WI38 (cell line): ENCODE data around the gene C3orf20.

Source experiments
- H3K4me3 ChIP-seq: 2 replicates; pipeline ENCODE4 v1.5.1; 2011; ENCODE audit warnings: low read depth, mild to moderate bottlenecking, control low read depth, low read length
- CTCF ChIP-seq: IDR thresholded peaks from 2 replicates; pipeline ENCODE4 v1.5.1; 2012; ENCODE audit warnings: low read depth, mild to moderate bottlenecking, control low read depth, low read length

The C3orf20 gene

DNA sequence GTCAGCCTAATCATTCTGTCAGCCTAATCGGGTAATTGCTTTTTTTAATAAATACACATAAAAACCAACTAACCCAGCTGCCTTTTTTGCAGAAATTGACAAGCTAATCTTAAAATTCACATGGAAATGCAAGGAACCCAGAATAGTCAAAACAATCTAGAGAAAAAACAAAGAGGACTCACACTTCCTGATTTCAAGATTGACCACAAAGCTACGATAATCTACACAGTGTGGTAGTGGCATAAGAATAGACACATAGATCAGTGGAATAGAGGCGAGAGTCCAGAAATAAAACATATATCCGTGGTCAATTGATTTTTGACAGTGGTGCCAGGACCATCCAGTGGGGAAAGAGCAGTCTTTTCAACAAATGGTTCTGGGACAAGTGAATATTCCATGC lies 2.4 kb upstream of the C3orf20 start:
- no peak overlapping the region for H3K4me3 ChIP-seq
- TF ChIP-seq CTCF: no peak

DNA sequence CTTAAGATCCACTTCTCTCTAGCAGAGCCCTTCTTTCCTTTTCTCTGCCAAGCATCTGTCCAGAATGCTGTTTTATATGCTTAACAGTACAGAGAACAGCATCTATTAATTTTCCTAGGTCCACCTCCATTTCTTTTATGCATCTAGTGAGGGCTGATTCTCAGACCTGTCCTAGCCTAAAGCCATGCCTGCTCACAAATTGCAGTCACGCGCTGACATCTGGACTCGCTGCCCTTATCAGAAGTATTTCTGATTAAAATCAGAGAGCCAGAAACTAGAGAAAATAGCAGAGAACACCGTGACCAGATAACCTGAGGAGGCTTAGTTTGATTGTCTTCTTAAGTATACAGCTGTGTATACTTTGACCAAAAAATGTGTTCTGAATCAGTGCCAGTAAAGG lies 1.9 kb downstream of the C3orf20 start:
- H3K4me3 ChIP-seq: no peak overlapping the region
- TF ChIP-seq CTCF: no peak

GRCh38 chr3:14678015-14678503 lies 3.1 kb downstream of the C3orf20 start:
- TF ChIP-seq CTCF: no peak
- no peak overlapping the region for H3K4me3 ChIP-seq

- no peak for TF ChIP-seq CTCF
- H3K4me3 ChIP-seq: no peak overlapping the region
Measured at GRCh38 chr3:14680115-14680514, 5.2 kb downstream of the C3orf20 start.

DNA sequence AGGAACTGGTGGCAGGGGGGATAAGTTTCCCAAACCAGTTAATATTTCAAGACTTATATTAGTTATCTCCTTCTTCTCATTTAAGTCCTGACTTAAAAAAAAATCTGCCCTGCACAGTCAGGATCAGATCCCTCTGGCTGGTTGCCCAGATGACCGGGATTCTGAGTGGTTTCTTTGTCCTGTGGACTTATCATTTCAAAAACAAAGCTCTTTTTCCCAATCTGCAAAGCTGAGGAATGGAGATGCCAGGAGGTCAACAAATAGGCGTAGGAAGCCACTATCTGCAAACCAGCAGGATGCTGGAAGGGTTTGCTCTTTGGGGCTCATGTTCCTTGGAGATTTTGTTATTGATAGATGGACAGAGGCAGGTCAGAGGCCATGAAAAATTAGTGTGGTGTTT lies 5.8 kb downstream of the C3orf20 start:
- H3K4me3 ChIP-seq: no peak overlapping the region
- TF ChIP-seq CTCF: no peak

DNA sequence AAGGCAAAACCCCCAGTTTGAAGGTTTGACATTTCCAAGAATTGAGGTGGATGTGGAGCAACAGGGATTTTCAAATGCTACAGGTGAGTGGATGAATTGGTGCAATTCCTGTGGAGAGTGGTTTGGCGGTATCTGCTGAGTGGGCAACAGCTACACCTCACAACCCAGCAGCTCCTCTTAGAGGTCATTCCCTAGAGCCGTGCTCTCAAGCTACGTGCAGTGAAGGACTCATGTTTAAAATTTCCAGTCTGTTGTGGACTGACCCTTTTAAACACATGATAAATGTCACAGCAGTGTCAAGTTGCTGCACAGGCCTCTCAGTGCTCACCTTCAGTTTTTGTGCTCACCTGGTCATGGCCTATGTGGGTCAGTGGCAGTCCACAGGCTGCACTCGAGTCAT lies 9.5 kb downstream of the C3orf20 start:
- H3K4me3 ChIP-seq: no peak overlapping the region
- no peak for TF ChIP-seq CTCF

- no peak for TF ChIP-seq CTCF
- H3K4me3 ChIP-seq: no peak overlapping the region
Measured at GRCh38 chr3:14685179-14685578, 10.2 kb downstream of the C3orf20 start.
